G401 (cell line): ENCODE results near the gene N4BP2L2. TPM values are rescaled to one million over a fixed set of nuclear protein-coding genes. Genes with fewer than 3 reads are reported as not detected.

Source experiments
- DNase-seq: peaks from one replicate; pipeline ENCODE4 v3.0.0-alpha.2; 2015; ENCODE audit warnings: low spot score
- in situ Hi-C: cut with HindIII; loops from 2 replicates; pipeline ENCODE4 v1.10.0; 2016; ENCODE audit warnings: low sequenced_read_pairs, mixed read lengths
- total RNA-seq: library from RNA; depleted of rRNA; stranded (reverse); fragments of >200 nt; shearing (Covaris generic); gene quantifications from 2 replicates; pipeline ENCODE4 v1.2.3, GENCODE V29; 2014

N4BP2L2 gene
- total RNA-seq, 1 experiment from 2014 or later = 72.8 TPM

DNA sequence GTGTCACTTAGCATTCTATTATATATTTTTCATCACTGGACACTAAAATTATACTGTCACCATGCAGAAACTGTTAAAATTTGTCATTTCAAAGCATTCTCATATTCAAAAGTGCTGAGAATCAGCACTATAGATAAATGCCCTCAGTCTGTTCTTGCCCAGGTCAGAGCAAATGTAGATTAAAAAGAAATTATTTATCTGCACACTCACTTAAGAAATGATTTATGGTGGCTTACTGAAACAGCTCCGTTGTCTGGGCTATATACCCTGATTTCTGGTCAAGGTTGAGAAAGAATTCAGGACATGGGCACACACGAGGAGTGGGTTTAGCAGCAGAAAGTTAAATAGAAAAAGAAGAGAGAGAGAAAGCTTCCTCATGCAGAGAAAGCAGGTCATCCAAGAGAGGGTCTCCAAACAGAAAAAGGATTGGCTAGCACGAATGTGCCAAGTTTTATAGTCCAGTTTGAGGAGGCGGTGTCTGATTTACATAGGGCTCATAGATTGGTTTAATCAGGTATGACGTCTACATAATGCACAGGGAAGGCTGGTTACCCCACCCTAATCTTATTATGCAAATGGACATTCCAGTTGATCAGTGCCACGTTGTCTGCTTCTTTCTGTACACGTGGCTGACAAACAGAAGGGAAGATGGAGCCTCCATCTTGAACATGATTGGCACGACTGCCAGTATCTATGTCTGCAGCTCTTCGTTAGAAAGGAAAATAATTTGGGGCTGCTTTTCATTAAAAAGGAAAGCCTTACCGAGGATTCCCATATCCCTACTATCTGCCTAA lies 63.4 kb downstream of the N4BP2L2 start:
- no peak for DNase-seq
- in situ Hi-C loops = no loop called here

DNA sequence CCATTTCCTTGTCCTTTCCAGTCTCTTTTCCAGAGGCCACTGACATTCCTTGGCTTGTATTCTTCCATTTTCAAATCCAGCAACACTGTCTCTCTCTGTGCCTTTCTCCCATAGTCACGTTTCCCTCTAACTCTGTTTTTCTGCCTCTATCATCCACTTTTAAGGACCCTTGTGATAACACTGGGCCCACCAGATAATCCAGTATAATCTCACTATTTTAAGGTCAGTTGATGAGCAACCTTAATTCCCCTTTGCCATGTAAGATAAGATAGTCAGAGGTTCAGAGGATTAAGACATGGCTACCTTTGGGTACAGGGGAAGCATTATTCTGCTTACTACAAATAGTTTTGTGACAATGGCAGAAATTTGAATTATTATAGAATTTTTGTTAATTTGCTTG lies 64.9 kb downstream of the N4BP2L2 start:
- DNase-seq = no peak
- in situ Hi-C loops = no loop called here

DNA sequence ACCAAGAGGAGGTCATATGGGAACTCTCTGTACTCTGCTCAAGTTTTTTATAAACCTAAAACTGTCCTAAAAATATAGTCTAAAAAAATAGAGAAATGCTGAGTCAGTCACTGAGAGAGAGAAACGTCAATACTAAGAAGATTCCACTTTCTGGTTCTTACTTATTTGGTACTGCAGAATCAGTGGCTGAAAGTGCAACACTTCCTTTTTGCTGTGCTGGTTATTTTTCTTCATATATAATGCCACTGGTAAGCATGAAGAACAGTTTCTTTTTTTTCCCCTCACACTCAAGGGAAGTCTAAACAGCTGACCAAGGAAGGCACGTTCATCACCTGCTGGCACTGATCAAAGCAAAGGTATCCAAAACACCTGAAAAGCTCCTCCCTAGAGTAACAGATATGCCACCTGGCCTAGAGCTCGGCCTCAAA lies 66.4 kb downstream of the N4BP2L2 start:
- DNase-seq = no peak
- in situ Hi-C loops = no loop called here

DNA sequence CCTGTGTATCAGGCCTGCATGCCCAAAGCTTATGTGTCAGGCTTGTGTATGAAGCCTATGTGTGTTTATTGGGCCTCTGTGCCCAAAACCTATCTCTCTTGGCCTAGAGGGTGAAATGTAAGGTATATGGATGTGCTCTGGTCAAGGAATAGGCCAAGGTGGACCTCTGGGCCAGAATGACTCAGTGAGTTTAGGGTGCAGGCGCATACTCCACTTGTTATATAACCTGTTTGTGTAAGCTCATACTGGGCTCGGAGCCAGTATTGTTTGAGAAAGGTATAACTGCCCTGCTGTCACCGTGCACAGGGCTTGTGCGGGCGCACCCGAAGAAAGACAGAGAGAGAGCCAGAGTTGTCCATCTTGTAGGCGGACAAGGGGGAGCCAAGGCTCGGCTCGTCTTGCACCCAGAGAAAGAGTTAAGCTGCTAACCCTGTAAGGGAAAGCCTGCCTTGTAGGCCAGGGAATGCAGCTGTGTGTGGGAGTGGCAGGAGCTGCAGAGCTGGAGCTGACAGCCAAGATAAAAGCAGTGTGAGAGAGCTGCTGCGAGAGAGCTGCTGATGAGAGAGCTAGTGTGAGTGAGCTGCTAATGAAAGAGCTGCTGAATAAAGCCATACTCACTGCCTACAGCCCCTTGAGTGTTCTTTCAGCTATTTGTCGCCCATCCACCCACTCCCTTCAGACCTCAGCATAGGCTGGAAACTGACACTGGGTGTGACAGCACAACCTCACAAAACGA lies 67.2 kb downstream of the N4BP2L2 start:
- in situ Hi-C loops = no loop called here

DNA sequence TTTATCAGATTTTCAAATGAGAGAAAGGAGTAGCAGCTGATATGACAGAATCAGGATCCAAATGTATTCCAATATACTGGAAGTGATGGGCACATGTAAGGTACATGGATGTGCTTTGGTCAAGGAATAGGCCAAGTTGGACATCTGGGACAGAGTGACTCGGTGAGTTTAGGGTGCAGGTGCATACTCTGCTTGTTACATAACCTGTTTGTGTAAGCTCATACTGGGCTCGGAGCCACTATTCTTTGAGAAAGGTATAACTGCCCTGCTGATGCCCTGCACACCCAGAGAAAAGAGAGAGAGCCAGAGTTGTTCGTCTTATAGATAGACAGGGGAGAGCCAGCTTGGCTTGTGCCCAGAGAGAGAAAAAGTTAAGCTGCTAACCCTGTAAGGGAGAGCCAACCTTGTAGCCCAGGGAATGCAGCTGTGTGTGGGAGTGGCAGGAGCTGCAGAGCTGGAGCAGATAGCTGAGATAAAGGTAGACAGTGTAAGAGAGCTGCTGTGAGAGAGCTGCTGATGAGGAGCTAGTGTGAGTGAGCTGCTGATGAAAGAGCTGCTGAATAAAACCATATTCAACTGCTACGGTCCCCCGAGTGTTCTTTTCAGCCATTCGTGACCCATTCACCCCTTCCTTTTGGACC lies 70.0 kb downstream of the N4BP2L2 start:
- DNase-seq = no peak
- in situ Hi-C loops = no loop called here

More for the DNA sequence above, 67.2 kb downstream of the N4BP2L2 start:
- DNase-seq = no peak

DNA sequence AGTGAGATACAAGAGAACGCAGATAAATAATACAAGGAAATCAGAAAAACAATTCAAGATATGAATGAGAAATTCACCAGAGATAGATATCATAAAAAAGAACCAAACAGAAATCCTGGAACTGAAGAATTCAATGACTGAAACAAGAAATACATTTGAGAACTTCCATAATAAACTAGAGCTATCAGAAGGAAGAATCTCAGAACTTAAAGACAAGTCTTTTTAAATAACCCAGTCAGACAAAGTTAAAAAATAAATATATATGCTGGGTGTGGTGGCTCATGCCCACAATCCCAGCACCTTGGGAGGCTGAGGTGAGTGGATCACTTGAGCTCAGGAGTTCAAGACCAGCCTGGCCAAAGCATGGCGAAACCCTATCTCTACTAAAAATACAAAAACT lies 82.0 kb downstream of the N4BP2L2 start:
- in situ Hi-C loops = no loop called here

DNA sequence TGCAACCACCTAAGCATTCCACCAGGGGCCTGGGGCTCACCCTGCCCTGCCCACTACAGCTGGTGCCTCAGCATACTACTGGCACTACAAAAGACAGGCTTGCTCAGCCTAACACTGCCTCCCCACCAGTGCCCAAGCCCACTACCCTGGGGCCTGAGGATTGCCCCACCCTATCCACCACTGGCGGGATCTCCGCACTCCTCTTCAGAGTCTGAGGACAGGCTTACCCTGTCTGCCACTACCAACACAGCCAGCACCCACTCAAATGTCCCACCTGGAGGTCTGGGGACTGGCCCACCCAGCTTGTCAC lies 83.0 kb downstream of the N4BP2L2 start:
- in situ Hi-C loops = no loop called here
- DNase-seq = no peak

More for the DNA sequence above, 82.0 kb downstream of the N4BP2L2 start:
- DNase-seq = no peak

DNA sequence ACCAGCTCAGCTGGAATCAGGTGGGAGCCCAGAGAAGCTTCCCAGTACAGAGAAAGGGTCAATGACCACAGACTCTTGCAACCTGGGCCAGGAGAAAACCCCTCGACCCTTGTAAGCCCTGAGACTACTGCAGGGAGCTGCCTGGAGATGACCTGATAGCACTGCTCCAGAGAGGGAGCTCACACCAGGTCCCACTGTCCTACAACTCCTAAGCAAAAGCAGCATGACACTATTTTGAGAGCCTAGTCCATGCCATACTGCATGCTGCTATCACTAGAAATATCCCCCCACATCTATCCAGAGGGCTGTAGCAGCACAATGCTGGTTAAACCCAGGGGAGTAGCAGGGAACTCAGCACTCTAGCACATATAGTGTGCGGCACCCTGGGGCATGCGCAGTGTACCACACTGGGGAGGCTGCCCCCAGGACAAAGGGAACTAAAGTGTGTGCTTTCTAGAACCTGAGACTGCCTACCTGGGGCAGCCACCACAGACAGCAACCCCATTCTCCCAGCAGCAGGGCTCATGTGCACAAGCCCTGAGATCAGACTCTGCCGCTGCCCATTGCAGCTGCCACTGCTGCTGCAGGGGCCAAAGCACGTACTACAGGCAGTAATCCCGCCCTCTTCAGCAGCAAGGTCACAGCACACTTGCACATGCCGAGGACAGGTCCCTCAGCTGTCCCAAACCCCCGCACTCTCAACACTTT lies 83.6 kb downstream of the N4BP2L2 start:
- in situ Hi-C loops = no loop called here
- DNase-seq = no peak

DNA sequence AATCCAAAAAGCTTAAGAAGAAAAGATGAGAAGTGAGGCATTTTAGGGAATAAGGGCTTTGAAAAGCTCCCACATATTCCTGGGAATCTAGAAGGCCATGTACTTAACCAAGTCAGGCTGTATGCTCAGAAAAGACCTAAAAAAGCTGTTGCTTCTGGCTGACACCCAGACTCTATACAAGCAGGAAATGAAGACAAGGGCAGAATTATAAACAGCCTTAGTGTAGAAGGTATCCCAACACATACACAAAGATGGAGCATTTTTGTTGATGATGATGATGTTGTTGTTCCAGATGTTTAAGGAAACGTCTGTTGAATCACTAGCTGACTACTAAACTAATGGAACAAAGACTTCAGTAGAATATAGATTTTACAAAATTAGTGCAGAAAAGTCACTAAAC lies 84.6 kb downstream of the N4BP2L2 start:
- no peak for DNase-seq
- in situ Hi-C loops = no loop called here

DNA sequence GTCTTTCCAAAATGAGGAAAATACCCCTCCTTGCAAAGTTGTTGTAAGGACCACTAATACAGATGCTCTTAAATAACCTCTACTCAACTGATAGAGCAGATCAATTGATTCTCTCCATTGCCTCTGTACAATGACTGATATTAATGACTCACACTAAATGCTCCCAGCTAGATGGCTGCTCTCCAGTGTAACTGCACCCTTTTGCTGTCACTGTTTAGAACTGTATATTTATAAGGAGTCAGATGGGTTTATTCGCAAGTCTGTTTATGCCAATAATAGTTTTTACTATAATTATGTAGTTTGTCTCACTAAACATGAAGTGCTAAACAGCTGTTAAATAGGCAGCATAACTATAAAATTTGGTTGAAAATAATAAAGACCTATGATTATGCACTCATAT lies 89.6 kb downstream of the N4BP2L2 start:
- in situ Hi-C loops = no loop called here
- DNase-seq = no peak

DNA sequence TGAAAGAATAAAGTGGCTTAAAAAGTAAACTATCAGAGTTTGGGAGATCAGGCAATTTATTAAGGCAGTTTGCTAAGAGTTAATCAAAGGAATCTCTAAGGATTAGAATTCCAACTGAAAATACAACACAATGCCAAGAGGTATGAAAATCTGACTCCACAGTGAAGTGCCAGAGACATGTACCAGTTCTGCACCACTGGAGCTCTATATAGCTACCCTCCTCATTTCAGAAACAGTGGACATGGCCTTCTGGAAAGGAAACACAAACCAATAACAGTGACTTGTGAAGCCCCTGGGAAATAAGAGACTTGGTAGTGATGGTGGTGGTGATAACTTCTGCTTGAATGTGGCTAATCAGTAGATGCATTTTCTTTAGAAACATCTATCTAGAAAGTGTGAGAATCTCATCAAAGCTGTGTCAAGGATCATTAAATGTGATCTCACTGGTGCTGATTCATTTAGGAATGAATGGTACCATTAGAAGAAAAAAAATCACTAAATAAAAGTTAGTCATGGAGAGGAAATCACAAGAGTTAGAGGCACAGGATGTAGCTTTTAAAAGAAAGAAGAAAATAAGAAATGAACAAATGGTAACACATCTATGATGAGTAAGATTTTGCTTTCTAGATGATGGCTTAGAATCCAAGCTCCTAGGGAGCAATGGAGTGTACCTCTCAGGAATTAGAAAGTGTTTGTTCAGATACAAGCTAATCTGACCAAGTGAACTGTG lies 90.5 kb downstream of the N4BP2L2 start:
- in situ Hi-C loops = no loop called here
- no peak for DNase-seq

DNA sequence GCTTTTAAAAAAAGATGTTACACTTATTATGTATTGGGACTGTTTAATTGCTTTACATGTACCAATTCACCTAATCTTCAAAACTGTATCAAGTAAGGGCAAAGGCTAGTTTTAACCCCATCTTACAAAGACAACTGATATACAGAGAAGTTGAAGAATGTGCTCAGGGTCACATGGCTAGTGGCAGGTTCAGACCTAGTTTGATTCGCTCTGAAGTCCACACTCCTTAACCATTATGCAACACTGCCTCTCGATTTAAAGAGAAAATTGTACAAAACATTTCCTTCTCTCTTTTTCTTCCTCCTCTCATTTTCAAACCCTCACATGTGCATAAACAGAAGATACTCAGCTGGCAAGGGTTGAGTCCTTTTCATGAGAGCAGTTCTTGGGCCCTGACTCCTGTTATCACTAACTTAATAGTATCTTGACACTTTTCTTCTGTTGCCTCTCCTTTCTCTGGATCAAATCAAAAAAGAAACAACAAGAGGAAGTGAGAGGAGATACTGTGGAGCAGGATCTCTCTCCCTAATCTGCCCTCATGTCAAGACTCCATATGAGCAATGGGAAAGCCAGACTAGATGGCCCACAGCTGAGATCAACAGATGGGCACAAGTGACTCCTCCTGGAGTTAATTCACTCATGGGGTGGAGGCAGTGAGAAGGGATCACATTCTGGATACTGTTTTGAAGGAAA lies 91.7 kb downstream of the N4BP2L2 start:
- in situ Hi-C loops = no loop called here

DNA sequence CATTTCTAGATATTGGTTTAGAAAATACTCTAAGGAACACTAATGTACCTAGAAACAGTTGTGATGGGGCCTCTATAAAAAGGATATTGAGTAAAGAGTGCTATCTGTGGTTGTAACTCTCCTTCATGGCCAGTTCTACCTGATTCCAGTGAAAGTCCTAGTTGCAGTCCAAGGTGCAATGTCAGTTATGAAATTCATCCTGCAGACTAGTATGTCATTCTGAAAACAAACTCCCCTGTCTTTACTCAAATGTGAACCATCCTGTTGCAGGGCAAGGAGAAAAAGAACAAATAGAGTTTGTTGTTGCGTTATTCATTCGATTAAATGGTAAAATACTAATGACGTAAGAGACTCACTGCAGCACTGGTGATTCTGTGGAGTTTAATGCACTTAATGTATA lies 92.4 kb downstream of the N4BP2L2 start:
- in situ Hi-C loops = no loop called here
- DNase-seq = no peak

More for the DNA sequence above, 91.7 kb downstream of the N4BP2L2 start:
- DNase-seq = no peak

DNA sequence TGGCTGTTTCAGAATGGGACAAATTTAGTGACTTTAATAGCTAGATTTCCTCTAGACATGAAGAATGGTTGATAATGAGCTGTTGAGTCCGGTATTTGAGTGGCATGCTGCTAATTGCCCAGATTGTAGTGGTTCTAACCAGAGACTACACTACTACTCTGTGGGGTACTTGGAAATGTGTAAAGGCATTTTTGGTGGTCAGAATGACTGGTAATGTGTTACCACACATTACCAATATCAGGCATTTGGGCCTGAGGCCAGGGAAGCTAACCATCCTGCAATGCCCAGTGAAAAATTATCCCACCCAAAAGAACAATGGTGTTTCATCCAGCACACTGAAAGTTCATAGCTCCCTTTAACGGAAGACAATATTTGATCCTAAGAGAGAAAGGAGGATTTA lies 93.1 kb downstream of the N4BP2L2 start:
- DNase-seq = no peak
- in situ Hi-C loops = no loop called here

DNA sequence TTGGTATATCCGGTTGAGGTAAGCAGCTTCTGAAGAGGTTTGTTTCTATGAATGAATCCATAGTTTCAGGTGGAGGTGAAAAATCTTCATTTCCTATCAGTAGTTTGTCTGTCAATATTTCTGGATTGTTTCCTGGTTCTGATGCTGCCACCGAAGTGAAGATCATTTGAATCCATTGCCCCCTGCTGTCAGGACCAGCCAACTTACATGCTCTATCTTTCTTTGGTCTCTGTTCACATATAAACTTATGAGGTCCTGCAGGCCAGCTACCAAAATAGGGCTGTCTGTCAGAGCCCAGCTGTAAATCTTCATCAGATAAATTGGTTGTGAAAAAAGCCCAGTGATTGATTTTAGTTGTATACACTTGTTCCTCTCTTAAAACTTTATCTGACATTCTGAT lies 95.5 kb downstream of the N4BP2L2 start:
- no peak for DNase-seq
- in situ Hi-C loops = no loop called here

DNA sequence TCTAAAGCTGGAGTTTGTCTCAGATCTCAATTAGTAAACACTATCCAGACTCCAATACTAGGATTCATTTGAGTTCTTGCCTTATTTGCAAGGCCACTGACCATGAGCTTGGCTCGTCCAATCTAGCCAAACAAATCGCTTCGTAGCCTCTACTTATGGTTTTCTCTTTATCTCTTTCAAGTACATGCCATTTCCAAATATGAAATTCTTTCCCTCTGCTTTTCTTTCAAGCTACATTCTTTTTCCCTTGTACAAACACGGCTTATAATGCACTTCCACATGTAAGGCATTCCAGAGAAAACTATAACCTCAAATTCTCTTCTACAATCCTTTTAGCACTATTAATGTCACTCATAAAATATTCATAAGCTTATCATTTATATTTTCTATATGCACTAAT lies 99.7 kb downstream of the N4BP2L2 start:
- in situ Hi-C loops = no loop called here
- DNase-seq = no peak

DNA sequence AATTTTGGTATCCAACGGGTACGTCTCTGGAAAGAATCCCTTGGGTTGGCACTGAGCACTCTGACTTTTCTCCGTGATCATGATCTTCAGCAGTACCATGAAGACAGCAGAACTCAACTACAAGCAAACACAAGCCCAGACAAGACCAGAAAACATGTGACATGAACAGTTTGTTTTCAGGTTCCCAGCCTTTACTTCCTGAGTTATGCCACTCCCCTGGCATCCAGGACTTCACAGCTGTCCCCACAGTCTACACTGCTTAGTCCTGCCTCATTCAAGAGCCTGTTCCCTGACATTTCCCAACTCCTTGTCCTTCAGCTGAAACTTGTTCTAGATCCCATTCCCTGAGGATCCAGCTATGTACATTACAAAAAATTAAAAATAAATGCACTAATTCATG lies 105.7 kb downstream of the N4BP2L2 start:
- no peak for DNase-seq
- in situ Hi-C loops = no loop called here

DNA sequence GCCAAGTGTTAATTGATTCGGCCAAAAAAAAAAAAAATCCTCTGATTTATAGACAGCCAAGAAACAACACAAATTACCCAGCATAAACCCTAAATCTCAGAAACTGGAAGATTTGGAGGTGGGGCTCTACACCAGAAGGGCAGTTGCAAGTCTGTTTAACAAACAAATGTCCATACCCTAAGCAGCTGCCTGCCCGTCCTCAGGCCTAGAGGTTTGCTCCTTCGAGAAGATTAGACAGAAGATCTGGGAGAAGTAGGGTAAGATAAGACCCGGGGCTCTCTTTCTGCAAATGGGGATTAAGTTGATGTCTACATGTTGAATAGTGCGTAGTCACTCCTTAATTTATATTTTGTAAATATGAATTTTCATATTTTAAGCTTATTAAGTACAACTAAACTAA lies 107.2 kb downstream of the N4BP2L2 start:
- no peak for DNase-seq
- in situ Hi-C loops = no loop called here
